ENCODE results near the gene SEC23A. TPM values are rescaled to one million over a fixed set of nuclear protein-coding genes. Genes with fewer than 3 reads are reported as not detected.

SEC23A gene
- total and polyA plus RNA-seq, 2 of the 8 experiments (the other 6 are each of a cell fraction or from before 2014, with no cell fraction given), result 30.9 to 58.2 TPM

DNA sequence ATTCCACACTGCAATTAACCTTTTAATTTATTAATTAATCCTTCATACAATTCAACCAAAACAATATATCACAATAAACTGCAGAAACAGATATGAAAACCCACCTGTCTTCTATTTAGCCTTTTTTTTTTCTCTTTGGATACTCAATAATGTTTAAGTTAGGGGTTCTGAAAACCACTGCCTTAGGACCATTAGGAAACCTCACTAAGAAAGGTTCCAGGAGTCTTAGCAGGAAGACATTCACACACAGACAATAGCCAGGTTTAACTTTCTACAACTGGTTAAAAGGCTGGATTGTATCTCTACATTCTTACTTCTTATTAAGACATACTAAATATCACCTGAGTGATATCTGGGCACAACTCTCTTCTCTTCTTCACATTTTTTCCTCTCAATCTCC, 3.3 kb downstream of the SEC23A start:
- CTCF ChIA-PET (ENCODE audit: partially characterized antibody), result interaction anchor here (0.8 to 1.0 kb wide), 2 partner anchors 8 to 66 kb away, joined by 3 read pairs; no protein-coding TSS in a partner anchor
- peaks cover 3% of the 10 kb centered on the region; the same call in 1 of the 2 replicates for H3K23me2 ChIP-seq (ENCODE audit: low read depth, low read length)

More for the DNA sequence above, 3.3 kb downstream of the SEC23A start:
- Histone ChIP-seq H3K79me1 (ENCODE audit: low read depth, low read length) (peaks cover 2% of the 10 kb centered on the region; the same call in 1 of the 2 replicates), H3K23ac (ENCODE audit: insufficient read length) (no peak overlapping the region), H3K27me3 (replicated peaks in 1 of 4; ENCODE audit: control insufficient read depth in 3 of 4, extremely low read depth in 1 of 4, insufficient read depth in 3 of 4, low read length in 3 of 4) (no peaks in the 10 kb centered on the region), H4K5ac (ENCODE audit: insufficient read length, low read depth, low read length) (no peak overlapping the region), H2BK5ac (ENCODE audit: low read depth, low read length) (no peak overlapping the region), H3K27ac (ENCODE audit: low read depth, low read length) (no peak overlapping the region), H2BK120ac (replicated peaks; ENCODE audit: low read depth, low read length) (no peak overlapping the region), H2AK5ac (ENCODE audit: low read depth, low read length) (no peak overlapping the region), H3K4me2 (ENCODE audit: insufficient read depth in 1 of 2, low read depth in 2 of 2, low read length in 2 of 2) (peak overlapping the region in 1 of 2 experiments; percentile 31; a peak in 1 of 4 replicates), H3K4ac (replicated peaks; ENCODE audit: insufficient read length, low read depth, low read length) (no peak overlapping the region), H3K56ac (replicated peaks; ENCODE audit: insufficient read length, low read depth, low read length) (no peak overlapping the region), H2BK20ac (ENCODE audit: low read length) (no peak overlapping the region), H2BK12ac (ENCODE audit: low read depth, low read length) (no peak overlapping the region), H3K14ac (ENCODE audit: insufficient read length) (no peak overlapping the region), H2BK15ac (ENCODE audit: low read length) (no peak overlapping the region), H2AFZ (ENCODE audit: low read length) (no peak overlapping the region), H4K91ac (replicated peaks; ENCODE audit: insufficient read length, low read length) (no peak overlapping the region), H4K20me1 (replicated peaks in 1 of 2; ENCODE audit: control insufficient read depth in 1 of 2, insufficient read depth in 2 of 2, low read length in 2 of 2) (no peaks in the 10 kb centered on the region), H3K4me3 (ENCODE audit: extremely low read depth in 1 of 4, insufficient read depth in 2 of 4, low read depth in 3 of 4, low read length in 4 of 4) (peak overlapping the region in 1 of 4 experiments; percentile 10; a peak in 1 of 8 replicates), H3K9me3 (ENCODE audit: insufficient read depth in 2 of 2, low read depth in 1 of 2, low read length in 1 of 2) (no peaks in the 10 kb centered on the region), H3K36me3 (ENCODE audit: control insufficient read depth in 2 of 4, insufficient read depth in 4 of 4, low read length in 3 of 4) (peaks cover 3 to 13% (median 5%) of the 10 kb centered on the region in 4 experiments; a peak in 6 of 8 replicates), H3K9ac (replicated peaks in 1 of 4; ENCODE audit: extremely low read depth in 1 of 4, low read depth in 3 of 4, low read length in 3 of 4) (no peak overlapping the region; a peak in 1 of 7 replicates), H4K8ac (ENCODE audit: extremely low read depth, insufficient read depth, low read length) (no peak overlapping the region), H3K18ac (ENCODE audit: extremely low read depth, low read length) (no peak overlapping the region), H3K79me2 (ENCODE audit: control insufficient read depth in 1 of 2, insufficient read depth in 2 of 2, low read length in 2 of 2) (peaks cover 0 to 57% of the 10 kb centered on the region in 2 experiments; a peak in 3 of 4 replicates), H3K4me1 (replicated peaks in 1 of 4; ENCODE audit: control insufficient read depth in 3 of 4, insufficient read depth in 4 of 4, low read length in 3 of 4) (peaks cover 0 to 3% (median 2%) of the 10 kb centered on the region in 4 experiments; a peak in 4 of 7 replicates)
- no peak for DNase-seq (ENCODE audit: low read depth in 1 of 2, low spot score in 2 of 2)
- FAIRE-seq, result no peak
- POLR2A ChIA-PET (ENCODE audit: partially characterized antibody), result interaction anchor here (1.1 to 2.9 kb wide), 3 partner anchors 15 to 80 kb away, joined by 3 to 7 read pairs (median 6); no protein-coding TSS in a partner anchor
- TF ChIP-seq E2F6 (IDR thresholded peaks at IDR 0.05) (no peak), YY1 (IDR thresholded peaks at IDR 0.05; ENCODE audit: low read depth, low read length) (no peak), SIX5 (IDR thresholded peaks at IDR 0.05; ENCODE audit: low read depth, low read length) (no peak)

Data from H1 (cell line).